ENCODE measurements around the gene FAM83F. TPM values are rescaled to one million over a fixed set of nuclear protein-coding genes. Genes with fewer than 3 reads are reported as not detected.

Gene FAM83F
- total RNA-seq, 2 experiments from 2014 or later = not detected

GRCh38 chr22:39967103-39967829, 27.5 kb upstream of the FAM83F start:
- Histone ChIP-seq H3K79me2 (ENCODE audit: insufficient read depth, low read depth, low read length) (no peaks in the 10 kb centered on the region), H4K20me1 (ENCODE audit: insufficient read depth, low read length) (no peaks in the 10 kb centered on the region), H3K27ac (ENCODE audit: low read depth, low read length, poor library complexity, severe bottlenecking) (no peak overlapping the region), H2AFZ (ENCODE audit: low read length) (no peak overlapping the region), H3K9me2 (ENCODE audit: insufficient read depth, low read length) (no peaks in the 10 kb centered on the region), H3K4me2 (ENCODE audit: low read length) (no peak overlapping the region), H3K4me1 (ENCODE audit: insufficient read depth, low read length, poor library complexity, severe bottlenecking) (no peaks in the 10 kb centered on the region), H3K9me3 (ENCODE audit: low read length) (no peaks in the 10 kb centered on the region), H3K36me3 (ENCODE audit: insufficient read depth, low read length) (no peaks in the 10 kb centered on the region), H3K4me3 (ENCODE audit: low read depth, low read length, poor library complexity, severe bottlenecking) (no peak overlapping the region)
- no peak for TF ChIP-seq EZH2phosphoT487 (IDR thresholded peaks at IDR 0.05; ENCODE audit: borderline replicate concordance, low read depth, low read length)
- no peak for TF ChIP-seq CTCF (conservative IDR thresholded peaks at IDR 0.05; ENCODE audit: low read length)
- BruUV-seq (replicated peaks) = no TSS peak
- intact Hi-C loops (cut with micrococcal nuclease; ENCODE audit: unreplicated experiment) = no loop called here
- ChIA-PET POLR2A (no interaction called here), CTCF (ENCODE audit: unreplicated experiment) (no interaction called here)
- no peak for DNase-seq (ENCODE audit: low spot score)

GRCh38 chr22:39967996-39968972, 26.5 kb upstream of the FAM83F start:
- TF ChIP-seq CTCF (conservative IDR thresholded peaks at IDR 0.05; ENCODE audit: low read length) = no peak
- TF ChIP-seq EZH2phosphoT487 (IDR thresholded peaks at IDR 0.05; ENCODE audit: borderline replicate concordance, low read depth, low read length) = no peak
- Histone ChIP-seq H3K4me3 (ENCODE audit: low read depth, low read length, poor library complexity, severe bottlenecking) (no peak overlapping the region), H4K20me1 (ENCODE audit: insufficient read depth, low read length) (no peaks in the 10 kb centered on the region), H3K27ac (ENCODE audit: low read depth, low read length, poor library complexity, severe bottlenecking) (no peak overlapping the region), H3K9me2 (ENCODE audit: insufficient read depth, low read length) (no peaks in the 10 kb centered on the region), H3K9me3 (ENCODE audit: low read length) (no peaks in the 10 kb centered on the region), H3K79me2 (ENCODE audit: insufficient read depth, low read depth, low read length) (no peaks in the 10 kb centered on the region), H3K4me2 (ENCODE audit: low read length) (no peak overlapping the region), H2AFZ (ENCODE audit: low read length) (no peak overlapping the region), H3K36me3 (ENCODE audit: insufficient read depth, low read length) (no peaks in the 10 kb centered on the region), H3K4me1 (ENCODE audit: insufficient read depth, low read length, poor library complexity, severe bottlenecking) (no peaks in the 10 kb centered on the region)
- ChIA-PET POLR2A (no interaction called here), CTCF (ENCODE audit: unreplicated experiment) (no interaction called here)
- DNase-seq (ENCODE audit: low spot score) = no peak
- intact Hi-C loops (cut with micrococcal nuclease; ENCODE audit: unreplicated experiment) = no loop called here
- BruUV-seq (replicated peaks) = no TSS peak

All from OCI-LY7 (cell line).